ENCODE data around the gene SHKBP1. TPM values are rescaled to one million over a fixed set of nuclear protein-coding genes. Genes with fewer than 3 reads are reported as not detected.
"Not testable (repeated sequence)": the region's sequence is repeated elsewhere in the genome, so short reads cannot be mapped to it uniquely, and the experiment has no call there.

Gene SHKBP1
- total RNA-seq, 2 experiments from 2014 or later = 90.1 to 99.4 TPM

- DNase-seq; H3K9me3 Mint-ChIP-seq; H3K27me3 Mint-ChIP-seq (ENCODE audit: low read depth); H3K27ac Mint-ChIP-seq; H3K4me3 Mint-ChIP-seq; H3K4me1 Mint-ChIP-seq (ENCODE audit: low read depth); intact Hi-C loops (cut with micrococcal nuclease): not testable (repeated sequence)
- H3K36me3 Mint-ChIP-seq (ENCODE audit: low read depth) = peaks cover 46% of the 10 kb centered on the region
- CTCF ChIA-PET = interaction anchor here (8.9 kb wide), 1 partner anchor 9 kb away, joined by 66 read pairs; no protein-coding TSS in a partner anchor
Observed at GRCh38 chr19:40624369-40625153, 47.9 kb downstream of the SHKBP1 start.

- no peak overlapping the region for H3K27ac Mint-ChIP-seq
- H3K4me3 Mint-ChIP-seq = no peak overlapping the region
- no peaks in the 10 kb centered on the region for H3K9me3 Mint-ChIP-seq
- no peaks in the 10 kb centered on the region for H3K27me3 Mint-ChIP-seq (ENCODE audit: low read depth)
- peaks cover 48% of the 10 kb centered on the region for H3K36me3 Mint-ChIP-seq (ENCODE audit: low read depth)
- intact Hi-C loops (cut with micrococcal nuclease) = no loop called here
- peaks cover 10% of the 10 kb centered on the region for H3K4me1 Mint-ChIP-seq (ENCODE audit: low read depth)
- CTCF ChIA-PET = interaction anchor here (8.9 kb wide), 1 partner anchor 8 kb away, joined by 66 read pairs; no protein-coding TSS in a partner anchor
- DNase-seq = no peak
Observed at GRCh38 chr19:40625406-40626120, 48.9 kb downstream of the SHKBP1 start.

- peaks cover 5% of the 10 kb centered on the region for H3K4me1 Mint-ChIP-seq (ENCODE audit: low read depth)
- no peaks in the 10 kb centered on the region for H3K27me3 Mint-ChIP-seq (ENCODE audit: low read depth)
- DNase-seq = no peak
- H3K4me3 Mint-ChIP-seq = no peak overlapping the region
- no peak overlapping the region for H3K27ac Mint-ChIP-seq
- H3K36me3 Mint-ChIP-seq (ENCODE audit: low read depth) = peaks cover 41% of the 10 kb centered on the region
- intact Hi-C loops (cut with micrococcal nuclease) = no loop called here
- no peaks in the 10 kb centered on the region for H3K9me3 Mint-ChIP-seq
- CTCF ChIA-PET = interaction anchor here (0.6 kb wide), 1 partner anchor 83 kb away, joined by 3 read pairs; no protein-coding TSS in a partner anchor
Observed at GRCh38 chr19:40626918-40627317, 50.2 kb downstream of the SHKBP1 start.

- Mint-ChIP-seq H3K27me3 (ENCODE audit: low read depth) (no peaks in the 10 kb centered on the region), H3K9me3 (no peaks in the 10 kb centered on the region), H3K36me3 (ENCODE audit: low read depth) (peaks cover 37% of the 10 kb centered on the region), H3K4me1 (ENCODE audit: low read depth) (peaks cover 5% of the 10 kb centered on the region), H3K4me3 (no peak overlapping the region), H3K27ac (no peak overlapping the region)
- CTCF ChIA-PET = no interaction called here
- intact Hi-C loops (cut with micrococcal nuclease) = no loop called here
- no peak for DNase-seq
Observed at GRCh38 chr19:40627486-40628279, 51.0 kb downstream of the SHKBP1 start.

GRCh38 chr19:40629346-40629745 lies 52.7 kb downstream of the SHKBP1 start:
- DNase-seq = no peak
- intact Hi-C loops (cut with micrococcal nuclease) = no loop called here
- Mint-ChIP-seq H3K27me3 (ENCODE audit: low read depth) (no peaks in the 10 kb centered on the region), H3K36me3 (ENCODE audit: low read depth) (peaks cover 30% of the 10 kb centered on the region), H3K4me1 (ENCODE audit: low read depth) (peaks cover 9% of the 10 kb centered on the region), H3K4me3 (no peak overlapping the region), H3K27ac (no peak overlapping the region), H3K9me3 (no peaks in the 10 kb centered on the region)
- CTCF ChIA-PET = no interaction called here

- no peaks in the 10 kb centered on the region for H3K9me3 Mint-ChIP-seq
- H3K4me3 Mint-ChIP-seq = no peak overlapping the region
- peaks cover 24% of the 10 kb centered on the region for H3K36me3 Mint-ChIP-seq (ENCODE audit: low read depth)
- peaks cover 3% of the 10 kb centered on the region for H3K27me3 Mint-ChIP-seq (ENCODE audit: low read depth)
- no peak overlapping the region for H3K27ac Mint-ChIP-seq
- CTCF ChIA-PET = interaction anchor here (1.2 kb wide), 1 partner anchor 25 kb away, joined by 3 read pairs; no protein-coding TSS in a partner anchor
- intact Hi-C loops (cut with micrococcal nuclease) = no loop called here
- peaks cover 10% of the 10 kb centered on the region for H3K4me1 Mint-ChIP-seq (ENCODE audit: low read depth)
- DNase-seq = no peak
Observed at GRCh38 chr19:40630571-40631160, 54.0 kb downstream of the SHKBP1 start.

GRCh38 chr19:40632311-40633036 lies 55.8 kb downstream of the SHKBP1 start:
- CTCF ChIA-PET = interaction anchor here (0.6 to 4.2 kb wide), 8 partner anchors 11 to 950 kb away, joined by 3 to 68 read pairs (median 15); no protein-coding TSS in a partner anchor
- Mint-ChIP-seq H3K36me3 (ENCODE audit: low read depth) (peaks cover 11% of the 10 kb centered on the region), H3K4me3 (no peak overlapping the region), H3K27me3 (ENCODE audit: low read depth) (peaks cover 3% of the 10 kb centered on the region), H3K27ac (no peak overlapping the region), H3K4me1 (ENCODE audit: low read depth) (peaks cover 10% of the 10 kb centered on the region), H3K9me3 (no peaks in the 10 kb centered on the region)
- intact Hi-C loops (cut with micrococcal nuclease) = no loop called here
- DNase-seq = no peak

GRCh38 chr19:40633207-40633606 lies 56.5 kb downstream of the SHKBP1 start:
- Mint-ChIP-seq H3K36me3 (ENCODE audit: low read depth) (peaks cover 8% of the 10 kb centered on the region), H3K9me3 (no peaks in the 10 kb centered on the region), H3K4me1 (ENCODE audit: low read depth) (peaks cover 10% of the 10 kb centered on the region), H3K4me3 (no peak overlapping the region), H3K27me3 (ENCODE audit: low read depth) (peaks cover 3% of the 10 kb centered on the region), H3K27ac (no peak overlapping the region)
- CTCF ChIA-PET = interaction anchor here (0.6 to 4.2 kb wide), 13 partner anchors 11 to 1401 kb away, joined by 3 to 68 read pairs (median 15); no protein-coding TSS in a partner anchor
- DNase-seq = no peak
- intact Hi-C loops (cut with micrococcal nuclease) = no loop called here

- no peak overlapping the region for H3K27ac Mint-ChIP-seq
- peaks cover 17% of the 10 kb centered on the region for H3K4me1 Mint-ChIP-seq (ENCODE audit: low read depth)
- H3K27me3 Mint-ChIP-seq (ENCODE audit: low read depth) = peaks cover 3% of the 10 kb centered on the region
- intact Hi-C loops (cut with micrococcal nuclease) = no loop called here
- H3K9me3 Mint-ChIP-seq = no peaks in the 10 kb centered on the region
- CTCF ChIA-PET = interaction anchor here (0.6 kb wide), 1 partner anchor 175 kb away, joined by 3 read pairs; no protein-coding TSS in a partner anchor
- DNase-seq = no peak
- H3K4me3 Mint-ChIP-seq = no peak overlapping the region
- no peaks in the 10 kb centered on the region for H3K36me3 Mint-ChIP-seq (ENCODE audit: low read depth)
Observed at GRCh38 chr19:40638327-40638726, 61.7 kb downstream of the SHKBP1 start.

GRCh38 chr19:40639638-40639982 lies 62.9 kb downstream of the SHKBP1 start:
- CTCF ChIA-PET = interaction anchor here (0.7 kb wide), 2 partner anchors 24 to 418 kb away, joined by 3 to 4 read pairs; no protein-coding TSS in a partner anchor
- Mint-ChIP-seq H3K9me3 (no peaks in the 10 kb centered on the region), H3K27ac (no peak overlapping the region), H3K36me3 (ENCODE audit: low read depth) (no peaks in the 10 kb centered on the region), H3K4me3 (no peak overlapping the region), H3K4me1 (ENCODE audit: low read depth) (peaks cover 12% of the 10 kb centered on the region), H3K27me3 (ENCODE audit: low read depth) (peaks cover 3% of the 10 kb centered on the region)
- intact Hi-C loops (cut with micrococcal nuclease) = no loop called here
- DNase-seq = no peak

- no peak for DNase-seq
- no peaks in the 10 kb centered on the region for H3K27me3 Mint-ChIP-seq (ENCODE audit: low read depth)
- intact Hi-C loops (cut with micrococcal nuclease) = no loop called here
- no peaks in the 10 kb centered on the region for H3K36me3 Mint-ChIP-seq (ENCODE audit: low read depth)
- no peak overlapping the region for H3K4me3 Mint-ChIP-seq
- H3K27ac Mint-ChIP-seq = no peak overlapping the region
- CTCF ChIA-PET = no interaction called here
- H3K4me1 Mint-ChIP-seq (ENCODE audit: low read depth) = peaks cover 13% of the 10 kb centered on the region
- no peaks in the 10 kb centered on the region for H3K9me3 Mint-ChIP-seq
Observed at GRCh38 chr19:40640744-40641143, 64.1 kb downstream of the SHKBP1 start.
